A549 (cell line): Measurements from ENCODE around the gene PCDHA8.

Experiments used
- CTCF ChIP-seq: fragments of >200 bp; sonication (Bioruptor Twin); formaldehyde crosslinking; IDR thresholded peaks from 3 replicates; pipeline ENCODE4 v1.5.1; 2016
- EHMT2 ChIP-seq: fragments of 200-600 bp; sonication (generic); IDR thresholded peaks from 2 replicates; pipeline ENCODE4 v1.6.1; 2016; ENCODE audit warnings: antibody characterized with exemption, low read depth, mild to moderate bottlenecking, moderate library complexity
- EP300 ChIP-seq, 2 experiments: fragments of >200 bp; sonication (Bioruptor Twin); formaldehyde crosslinking; IDR thresholded peaks; 2 replicates in 1 of 2; 3 replicates in 1 of 2; pipeline ENCODE4 v1.6.1; 2016 to 2017
- FOSL2 ChIP-seq, 2 experiments: fragments of 450-650 bp in 1 of 2; fragments of >200 bp in 1 of 2; sonication (Bioruptor Twin) in 1 of 2; formaldehyde crosslinking; IDR thresholded peaks; 2 replicates each; pipeline versions ENCODE4 v1.5.0 to v1.6.1; 2016 to 2020; ENCODE audit warnings: mild to moderate bottlenecking in 1 of 2, moderate library complexity in 1 of 2
- MAX ChIP-seq: IDR thresholded peaks from 2 replicates; pipeline ENCODE4 v1.6.1; 2012
- MYC ChIP-seq: IDR thresholded peaks from 2 replicates; pipeline ENCODE4 v1.6.1; 2012; ENCODE audit warnings: mild to moderate bottlenecking, inconsistent platforms, low read length, improper control_type of control experiment, borderline replicate concordance
- NFE2L2 ChIP-seq: fragments of 150-350 bp; conservative IDR thresholded peaks from 2 replicates; pipeline ENCODE4 v1.6.1; 2014; ENCODE audit warnings: low read length
- NR3C1 ChIP-seq: fragments of >200 bp; sonication (Bioruptor Twin); formaldehyde crosslinking; IDR thresholded peaks from 3 replicates; pipeline ENCODE4 v1.6.1; 2017
- PBX3 ChIP-seq: IDR thresholded peaks from 2 replicates; pipeline ENCODE4 v1.6.1; 2012
- POLR2A ChIP-seq: IDR thresholded peaks from 2 replicates; pipeline ENCODE4 v1.6.1; 2012; ENCODE audit warnings: mild to moderate bottlenecking, low read length
- REST ChIP-seq: fragments of 200-600 bp; sonication (generic); IDR thresholded peaks from 2 replicates; pipeline ENCODE4 v1.6.1; 2016; ENCODE audit warnings: antibody characterized with exemption, mild to moderate bottlenecking, moderate library complexity

- TF ChIP-seq REST (no peak), MYC (no peak), CTCF (no peak; the same call in 2 of the 3 replicates), EP300 (IDR thresholded peaks at IDR 0.05) (no peak), PBX3 (no peak), MAX (no peak), NR3C1 (no peak), NFE2L2 (no peak), EHMT2 (no peak), POLR2A (no peak), FOSL2 (IDR thresholded peaks at IDR 0.05) (no peak), FOSL2 (CRISPR knock-in tag; IDR thresholded peaks at IDR 0.05) (no peak)
These were observed 28.5 kb downstream of the PCDHA8 start for GRCh38 chr5:140869555-140869886.
